SKM-1 treated with dmso at 0.1 percent for 144 hours (cell line): ENCODE data around the gene FDPS.

ENCODE experiments used
- DNase-seq: peaks from one replicate; lab custom pipeline; 2025; ENCODE audit not compliant: unreplicated experiment; lab: John Stamatoyannopoulos, UW

FDPS gene

DNA sequence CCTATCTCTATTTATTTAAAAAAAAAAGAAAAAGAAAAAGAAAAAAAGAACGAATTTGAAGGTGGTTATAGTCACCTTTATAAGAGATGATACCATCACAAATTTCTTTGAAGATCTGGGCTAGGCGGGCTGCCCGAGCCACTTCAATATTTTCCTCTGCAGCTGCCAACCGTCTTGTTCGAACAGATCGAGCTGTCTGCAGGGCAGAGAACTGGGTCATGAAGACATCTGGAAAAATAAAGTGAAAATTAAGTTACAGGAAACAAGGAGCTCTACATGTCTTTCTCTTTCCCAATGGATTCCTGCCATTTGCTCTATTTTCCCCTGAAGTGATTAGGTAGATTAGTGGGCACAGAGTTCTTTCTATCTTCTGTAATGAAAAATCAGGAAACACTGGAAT, 44.0 kb downstream of the FDPS start:
- DNase-seq: no peak

DNA sequence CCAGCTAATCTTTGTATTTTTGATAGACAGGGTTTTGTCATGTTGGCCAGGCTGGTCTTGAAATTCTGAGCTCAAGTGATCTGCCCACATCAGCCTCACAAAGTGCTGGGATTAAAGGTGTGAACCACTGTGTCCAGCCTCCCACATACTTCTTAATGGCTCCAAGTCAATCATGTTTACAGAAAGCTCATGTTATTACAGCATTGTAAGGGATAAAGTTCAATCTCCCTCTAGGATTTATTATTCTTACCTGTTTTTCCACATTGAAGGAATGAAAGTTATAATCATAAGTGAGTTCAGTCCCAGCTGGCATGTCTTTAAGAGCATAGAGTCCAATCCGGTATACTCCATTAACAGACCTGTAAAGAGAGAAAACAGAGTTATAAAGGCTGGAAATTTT, 51.4 kb downstream of the FDPS start:
- DNase-seq: no peak
